AG04449 (cell line): ENCODE results near the gene SNCAIP.

ENCODE experiments used
- CTCF ChIA-PET: fragments of 350-600 bp; formaldehyde crosslinking; extraction: SDS; loops from one replicate; lab custom pipeline; 2021; ENCODE audit warnings: antibody characterized with exemption; lab: Yijun Ruan, JAX
- POLR2A ChIA-PET: fragments of 400-600, 350-600 bp; formaldehyde crosslinking; extraction: SDS; loops from one replicate; lab custom pipeline; 2020; ENCODE audit warnings: antibody characterized with exemption, inconsistent platforms; lab: Yijun Ruan, JAX
- DNase-seq: peaks from one replicate; pipeline ENCODE4 v3.0.0-alpha.2; 2010; ENCODE audit warnings: low read depth, low spot score
- H3K4me3 ChIP-seq: 2 replicates; pipeline ENCODE4 v1.5.1; 2011; ENCODE audit warnings: low read depth, mild to moderate bottlenecking, control low read depth, low read length
- CTCF ChIP-seq: IDR thresholded peaks from one replicate; pipeline ENCODE4 v1.5.1; 2011; ENCODE audit warnings: mild to moderate bottlenecking, moderate library complexity, low read length, control low read depth, inconsistent platforms; ENCODE audit not compliant: insufficient read depth; ENCODE audit errors: missing control alignments

SNCAIP gene

DNA sequence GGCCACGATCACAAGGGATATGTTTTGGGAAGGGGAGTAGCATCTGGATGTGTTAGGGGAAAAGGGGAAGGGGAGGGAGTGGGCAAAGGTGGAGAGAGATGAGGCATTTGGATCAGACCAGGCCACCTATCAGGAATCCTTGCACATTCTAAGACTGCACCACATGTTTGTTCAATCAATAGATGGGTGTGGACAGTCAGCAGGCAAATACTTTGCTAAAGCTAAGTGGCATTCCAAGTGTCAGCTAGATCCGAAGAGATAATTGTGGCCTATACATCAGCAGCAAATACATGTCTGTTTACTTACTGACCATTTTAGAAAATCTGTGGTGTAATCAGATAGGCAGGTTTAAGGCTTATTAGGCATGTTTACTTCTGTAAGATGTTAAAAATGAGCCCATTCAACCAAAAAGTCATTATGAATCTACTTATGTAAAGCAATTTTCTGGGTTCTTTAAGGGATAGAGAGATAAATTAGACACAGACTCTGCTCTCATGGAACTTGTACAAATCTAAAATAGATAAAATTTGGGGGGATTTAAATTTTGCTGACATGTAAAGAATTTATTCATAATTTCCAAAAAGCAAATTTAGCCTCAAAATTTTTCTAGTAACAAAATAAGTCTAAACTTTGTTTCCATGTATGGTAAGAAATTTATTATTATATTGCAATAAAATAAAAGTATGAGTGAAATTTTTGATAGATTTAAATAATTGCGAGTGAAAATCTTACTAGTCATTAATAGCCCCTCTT, 107.3 kb downstream of the SNCAIP start:
- CTCF ChIA-PET, result no interaction called here
- POLR2A ChIA-PET, result no interaction called here
- no peak for TF ChIP-seq CTCF
- no peak overlapping the region for H3K4me3 ChIP-seq
- no peak for DNase-seq

GRCh38 chr5:122420091-122420490, 108.1 kb downstream of the SNCAIP start:
- ChIA-PET POLR2A (no interaction called here), CTCF (interaction anchor here (1.9 kb wide), 1 partner anchor 224 kb away, joined by 6 read pairs; no protein-coding TSS in a partner anchor)

GRCh38 chr5:122420537-122421236, 108.7 kb downstream of the SNCAIP start:
- DNase-seq, result no peak
- ChIA-PET CTCF (interaction anchor here (1.9 kb wide), 1 partner anchor 225 kb away, joined by 6 read pairs; no protein-coding TSS in a partner anchor), POLR2A (no interaction called here)
- no peak for TF ChIP-seq CTCF
- no peak overlapping the region for H3K4me3 ChIP-seq

More at GRCh38 chr5:122420091-122420490, 108.1 kb downstream of the SNCAIP start:
- H3K4me3 ChIP-seq, result no peak overlapping the region
- TF ChIP-seq CTCF, result no peak
- DNase-seq, result no peak

DNA sequence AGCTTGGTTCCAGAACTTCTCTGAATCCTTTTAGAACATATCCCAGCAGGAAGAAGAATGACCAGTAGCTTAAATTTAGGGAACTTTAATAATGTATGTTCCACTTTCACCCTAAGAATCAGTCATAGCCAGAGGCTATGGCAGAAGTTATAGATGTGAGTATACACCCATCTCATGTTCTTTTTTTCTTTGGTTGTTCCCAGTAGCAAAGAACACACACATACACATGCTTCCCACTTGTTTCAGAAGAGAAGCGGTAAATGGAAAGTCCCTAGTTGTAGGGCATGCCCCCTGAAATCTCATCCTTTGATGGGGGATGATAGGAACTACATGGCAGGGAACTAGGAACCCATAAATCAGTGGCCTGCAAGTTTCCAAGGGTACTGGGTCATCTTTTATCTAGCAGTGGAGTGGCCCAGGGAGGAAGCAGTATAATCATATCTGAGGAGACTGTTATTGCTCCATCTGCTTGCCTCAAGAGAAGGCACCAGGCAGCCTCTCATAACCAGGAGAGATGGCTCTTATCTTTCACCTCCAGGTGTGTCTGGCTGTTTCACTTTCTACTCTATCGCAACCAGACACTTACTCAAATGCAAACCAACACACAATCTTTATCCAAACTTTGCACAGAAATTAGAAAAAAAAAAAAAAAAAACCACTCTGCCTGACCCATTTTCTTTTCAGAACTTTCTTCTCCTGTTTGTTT, 109.5 kb downstream of the SNCAIP start:
- ChIA-PET CTCF (interaction anchor here (1.9 kb wide), 1 partner anchor 226 kb away, joined by 6 read pairs; no protein-coding TSS in a partner anchor), POLR2A (no interaction called here)
- no peak for DNase-seq
- H3K4me3 ChIP-seq, result no peak overlapping the region
- no peak for TF ChIP-seq CTCF

GRCh38 chr5:122423221-122423620, 111.2 kb downstream of the SNCAIP start:
- no peak overlapping the region for H3K4me3 ChIP-seq
- CTCF ChIA-PET, result interaction anchor here (4.6 kb wide), 1 partner anchor 228 kb away, joined by 22 read pairs; no protein-coding TSS in a partner anchor
- no peak for DNase-seq
- POLR2A ChIA-PET, result no interaction called here
- no peak for TF ChIP-seq CTCF
